ENCODE results near the gene CBX2.
A peak's percentile ranks its signal among the peaks of the same experiment; 100 is the strongest.

The CBX2 gene

GRCh38 chr17:79757140-79757745 is 20.7 kb upstream of the CBX2 start:
- H3K4me3 ChIP-seq (ENCODE audit: low read depth, low read length) = no peak overlapping the region
- TF ChIP-seq CTCF (IDR thresholded peaks at IDR 0.05; ENCODE audit: insufficient read depth, low read depth, low read length, missing control alignments) = no peak
- no peak for DNase-seq (ENCODE audit: low read depth)

GRCh38 chr17:79758271-79758670 is 19.7 kb upstream of the CBX2 start:
- no peak for DNase-seq (ENCODE audit: low read depth)
- no peak for TF ChIP-seq CTCF (IDR thresholded peaks at IDR 0.05; ENCODE audit: insufficient read depth, low read depth, low read length, missing control alignments)
- no peak overlapping the region for H3K4me3 ChIP-seq (ENCODE audit: low read depth, low read length)

GRCh38 chr17:79760197-79760906 is 17.6 kb upstream of the CBX2 start:
- peak; percentile 41 for DNase-seq (ENCODE audit: low read depth)
- TF ChIP-seq CTCF (IDR thresholded peaks at IDR 0.05; ENCODE audit: insufficient read depth, low read depth, low read length, missing control alignments) = no peak
- H3K4me3 ChIP-seq (ENCODE audit: low read depth, low read length) = no peak overlapping the region

- DNase-seq (ENCODE audit: low read depth) = no peak
- no peak overlapping the region for H3K4me3 ChIP-seq (ENCODE audit: low read depth, low read length)
- no peak for TF ChIP-seq CTCF (IDR thresholded peaks at IDR 0.05; ENCODE audit: insufficient read depth, low read depth, low read length, missing control alignments)
Observed at GRCh38 chr17:79761894-79762589, 15.9 kb upstream of the CBX2 start.

- no peak overlapping the region for H3K4me3 ChIP-seq (ENCODE audit: low read depth, low read length)
- DNase-seq (ENCODE audit: low read depth) = no peak
- TF ChIP-seq CTCF (IDR thresholded peaks at IDR 0.05; ENCODE audit: insufficient read depth, low read depth, low read length, missing control alignments) = no peak
Observed at GRCh38 chr17:79765708-79766107, 12.2 kb upstream of the CBX2 start.

GRCh38 chr17:79769570-79770506 is 8.1 kb upstream of the CBX2 start:
- no peak for DNase-seq (ENCODE audit: low read depth)

More at GRCh38 chr17:79769570-79770506, 8.1 kb upstream of the CBX2 start:
- no peak overlapping the region for H3K4me3 ChIP-seq (ENCODE audit: low read depth, low read length)
- no peak for TF ChIP-seq CTCF (IDR thresholded peaks at IDR 0.05; ENCODE audit: insufficient read depth, low read depth, low read length, missing control alignments)

Measured in GM12865 (cell line).